Right renal cortex interstitium (tissue), 3 donors: Measurements from ENCODE around the gene CLEC1B. TPM values are rescaled to one million over a fixed set of nuclear protein-coding genes. Genes with fewer than 3 reads are reported as not detected.
"Not testable (repeated sequence)": the region's sequence is repeated elsewhere in the genome, so short reads cannot be mapped to it uniquely, and the experiment has no call there.

ENCODE experiments used
- DNase-seq, 3 donors: peaks; one replicate each; pipeline ENCODE4 v3.0.0-alpha.2; 2013; ENCODE audit warnings: low read depth in 3 of 3, low spot score in 2 of 3
- polyA plus RNA-seq, 3 donors: library from polyadenylated mRNA; unstranded; fragments of 120-200 nt; gene quantifications; one replicate each; pipeline ENCODE4 v1.2.1, GENCODE V29; 2013; ENCODE audit not compliant: insufficient read length in 3 of 3

The CLEC1B gene
- polyA plus RNA-seq = 1 to 10 TPM in 2 of 3 donors, under 1 TPM in 1; 0.87 to 2.9 (median 1.3) TPM

GRCh38 chr12:9999016-9999415 lies at the start of gene CLEC1B:
CLEC1B (minus strand) TSS chr12:9999121; CDS start chr12:9999100, 21 bp downstream.
- no peak for DNase-seq

- DNase-seq = no peak
Observed at GRCh38 chr12:10048526-10048925, 49.6 kb upstream of the CLEC1B start.

GRCh38 chr12:10042167-10042566 lies 43.2 kb upstream of the CLEC1B start:
- no peak for DNase-seq

- DNase-seq = no peak
Observed at GRCh38 chr12:10033783-10034545, 35.0 kb upstream of the CLEC1B start.

GRCh38 chr12:10031771-10032175 lies 32.9 kb upstream of the CLEC1B start:
- no peak for DNase-seq

- no peak for DNase-seq
Observed at GRCh38 chr12:10031321-10031720, 32.4 kb upstream of the CLEC1B start.

- no peak for DNase-seq
Observed at GRCh38 chr12:10030446-10030845, 31.5 kb upstream of the CLEC1B start, which contains the start of gene CLEC9A. CLEC9A (plus strand) TSS chr12:10030682; CDS start chr12:10052688, 22,006 bp downstream.

- no peak for DNase-seq
Observed at GRCh38 chr12:10027721-10028120, 28.8 kb upstream of the CLEC1B start.

GRCh38 chr12:10027311-10027710 lies 28.4 kb upstream of the CLEC1B start:
- no peak for DNase-seq

GRCh38 chr12:10026666-10027065 lies 27.7 kb upstream of the CLEC1B start:
- DNase-seq = not testable (repeated sequence)

GRCh38 chr12:10025236-10025635 lies 26.3 kb upstream of the CLEC1B start:
- no peak for DNase-seq

GRCh38 chr12:10021342-10021741 lies 22.4 kb upstream of the CLEC1B start:
- no peak for DNase-seq

GRCh38 chr12:10018386-10018785 lies 19.5 kb upstream of the CLEC1B start:
- no peak for DNase-seq

- no peak for DNase-seq
Observed at GRCh38 chr12:10016881-10017280, 18.0 kb upstream of the CLEC1B start.

GRCh38 chr12:10015450-10015849 lies 16.5 kb upstream of the CLEC1B start:
- no peak for DNase-seq

- DNase-seq = no peak
Observed at GRCh38 chr12:10012630-10013330, 13.9 kb upstream of the CLEC1B start.

GRCh38 chr12:10001171-10001776 lies 2.4 kb upstream of the CLEC1B start:
- DNase-seq = no peak

- DNase-seq = no peak
Observed at GRCh38 chr12:9992296-9992695, 6.6 kb downstream of the CLEC1B start.

GRCh38 chr12:9991876-9992275 lies 7.0 kb downstream of the CLEC1B start:
- DNase-seq = no peak

GRCh38 chr12:9980126-9980525 lies 18.8 kb downstream of the CLEC1B start:
- no peak for DNase-seq

- no peak for DNase-seq
Observed at GRCh38 chr12:9977916-9978315, 21.0 kb downstream of the CLEC1B start.
